Caco-2 (cell line): ENCODE data around the gene MMP17. TPM values are rescaled to one million over a fixed set of nuclear protein-coding genes. Genes with fewer than 3 reads are reported as not detected.

ENCODE experiments used
- BruUV-seq: library from RNA; stranded (reverse); fragments of 400-500 nt; replicated peaks from 2 replicates; lab custom pipeline; 2021; lab: Mats Ljungman, UMichigan
- CTCF ChIA-PET: fragments of 300-600 bp; sonication (Branson Sonifier 250); formaldehyde crosslinking; loops from one replicate; lab custom pipeline; 2022; ENCODE audit warnings: antibody characterized with exemption; lab: Charles Lee
- POLR2A ChIA-PET: fragments of 300-600 bp; sonication (Branson Sonifier 250); formaldehyde crosslinking; loops from one replicate; lab custom pipeline; 2022; ENCODE audit warnings: antibody characterized with exemption; lab: Charles Lee
- DNase-seq, 2 experiments: peaks; one replicate each; pipeline versions ENCODE4 v3.0.0 to v3.0.0-alpha.2; 2020 to 2022
- H3K27me3 ChIP-seq: replicated peaks from 2 replicates; pipeline ENCODE4 v1.6.0; 2011; ENCODE audit warnings: low read length; ENCODE audit not compliant: control insufficient read depth, insufficient read depth
- H3K36me3 ChIP-seq: 2 replicates; pipeline ENCODE4 v1.5.1; 2011; ENCODE audit warnings: low read length; ENCODE audit not compliant: control insufficient read depth, insufficient read depth
- H3K4me1 ChIP-seq: fragments of 250-450 bp; sonication (Bioruptor Pico); 2 replicates; pipeline ENCODE4 v1.5.1; 2020; ENCODE audit warnings: mild to moderate bottlenecking
- H3K4me3 ChIP-seq: 2 replicates; pipeline ENCODE4 v1.5.1; 2011; ENCODE audit warnings: low read depth, mild to moderate bottlenecking, control low read depth, low read length
- H3K9me3 ChIP-seq: fragments of 250-450 bp; sonication (Bioruptor Pico); 2 replicates; pipeline ENCODE4 v1.5.1; 2020; ENCODE audit warnings: mild to moderate bottlenecking, moderate library complexity
- H3K27ac Mint-ChIP-seq: one replicate; pipeline ENCODE4 v1.8.0; 2022; ENCODE audit warnings: mixed read lengths; ENCODE audit not compliant: unreplicated experiment
- H3K27me3 Mint-ChIP-seq: one replicate; pipeline ENCODE4 v1.8.0; 2022; ENCODE audit warnings: mixed read lengths; ENCODE audit not compliant: insufficient read depth, unreplicated experiment
- H3K36me3 Mint-ChIP-seq: one replicate; pipeline ENCODE4 v1.8.0; 2022; ENCODE audit warnings: mild to moderate bottlenecking, mixed read lengths; ENCODE audit not compliant: insufficient read depth, unreplicated experiment
- H3K4me1 Mint-ChIP-seq: one replicate; pipeline ENCODE4 v1.8.0; 2022; ENCODE audit warnings: low read depth, mixed read lengths; ENCODE audit not compliant: unreplicated experiment
- H3K4me3 Mint-ChIP-seq: one replicate; pipeline ENCODE4 v1.8.0; 2022; ENCODE audit warnings: mild to moderate bottlenecking, moderate library complexity, mixed read lengths; ENCODE audit not compliant: unreplicated experiment
- H3K9me3 Mint-ChIP-seq: one replicate; pipeline ENCODE4 v1.8.0; 2022; ENCODE audit warnings: mixed read lengths; ENCODE audit not compliant: unreplicated experiment
- CTCF ChIP-seq, 2 experiments: fragments of 200-600 bp in 1 of 2; IDR thresholded peaks; 1 replicate in 1 of 2; 2 replicates in 1 of 2; pipeline versions ENCODE4 v1.5.1 to v1.8.0; 2011 to 2022; ENCODE audit warnings: antibody characterized with exemption in 1 of 2, control low read depth in 1 of 2, inconsistent platforms in 1 of 2, low read depth in 1 of 2, low read length in 1 of 2, mild to moderate bottlenecking in 1 of 2, moderate library complexity in 1 of 2; ENCODE audit not compliant: insufficient read depth in 1 of 2, severe bottlenecking in 1 of 2, unreplicated experiment in 1 of 2
- intact Hi-C: fragments of 100-400 bp; cut with micrococcal nuclease; formaldehyde crosslinking; loops from one replicate; pipeline ENCODE4 v1.10.0; 2022; ENCODE audit not compliant: unreplicated experiment
- total RNA-seq: library from RNA; stranded (reverse); gene quantifications from 2 replicates; pipeline ENCODE4 v1.2.3, GENCODE V29; 2022

The MMP17 gene
- total RNA-seq, 1 experiment from 2014 or later: 4.6 TPM

- peaks cover 2% of the 10 kb centered on the region for H3K4me1 Mint-ChIP-seq
- no peak overlapping the region for H3K4me3 ChIP-seq
- no TSS peak for BruUV-seq
- intact Hi-C loops: no loop called here
- H3K27me3 ChIP-seq: no peaks in the 10 kb centered on the region
- peaks cover 5% of the 10 kb centered on the region for H3K4me1 ChIP-seq
- no peaks in the 10 kb centered on the region for H3K9me3 Mint-ChIP-seq
- no peak for TF ChIP-seq CTCF (IDR thresholded peaks at IDR 0.05; ENCODE audit: insufficient read depth in 1 of 2, low read depth in 1 of 2, low read length in 1 of 2, severe bottlenecking in 1 of 2, unreplicated experiment in 1 of 2)
- POLR2A ChIA-PET: no interaction called here
- peaks cover 29% of the 10 kb centered on the region for H3K36me3 Mint-ChIP-seq
- DNase-seq: no peak
- H3K9me3 ChIP-seq: no peaks in the 10 kb centered on the region
- H3K36me3 ChIP-seq: peaks cover 2% of the 10 kb centered on the region; the same call in 1 of the 2 replicates
- no peak overlapping the region for H3K4me3 Mint-ChIP-seq
- H3K27me3 Mint-ChIP-seq: no peaks in the 10 kb centered on the region
- no peak overlapping the region for H3K27ac Mint-ChIP-seq
- CTCF ChIA-PET: no interaction called here
Measured at GRCh38 chr12:131801254-131801866, 26.8 kb upstream of the MMP17 start.

- POLR2A ChIA-PET: no interaction called here
- intact Hi-C loops: no loop called here
- Mint-ChIP-seq H3K27me3 (no peaks in the 10 kb centered on the region), H3K9me3 (no peaks in the 10 kb centered on the region), H3K27ac (no peak overlapping the region), H3K4me1 (no peaks in the 10 kb centered on the region), H3K4me3 (no peak overlapping the region), H3K36me3 (peaks cover 15% of the 10 kb centered on the region)
- no peaks in the 10 kb centered on the region for H3K27me3 ChIP-seq
- no TSS peak for BruUV-seq
- no peak for TF ChIP-seq CTCF (IDR thresholded peaks at IDR 0.05; ENCODE audit: insufficient read depth in 1 of 2, low read depth in 1 of 2, low read length in 1 of 2, severe bottlenecking in 1 of 2, unreplicated experiment in 1 of 2)
- no peak for DNase-seq
- no peaks in the 10 kb centered on the region for H3K4me1 ChIP-seq
- no peaks in the 10 kb centered on the region for H3K9me3 ChIP-seq
- CTCF ChIA-PET: interaction anchor here (0.7 kb wide), 1 partner anchor 233 kb away, joined by 4 read pairs; no protein-coding TSS in a partner anchor
- no peak overlapping the region for H3K4me3 ChIP-seq
- no peaks in the 10 kb centered on the region for H3K36me3 ChIP-seq
Measured at GRCh38 chr12:131803961-131804521, 24.2 kb upstream of the MMP17 start.

- ChIA-PET POLR2A (interaction anchor here (0.6 kb wide), 1 partner anchor 936 kb away, joined by 5 read pairs; no protein-coding TSS in a partner anchor), CTCF (no interaction called here)
- Mint-ChIP-seq H3K27ac (no peak overlapping the region), H3K9me3 (no peaks in the 10 kb centered on the region), H3K36me3 (peaks cover 6% of the 10 kb centered on the region), H3K4me1 (no peaks in the 10 kb centered on the region), H3K4me3 (no peak overlapping the region), H3K27me3 (no peaks in the 10 kb centered on the region)
- Histone ChIP-seq H3K4me3 (no peak overlapping the region), H3K36me3 (no peaks in the 10 kb centered on the region), H3K27me3 (no peaks in the 10 kb centered on the region), H3K4me1 (no peaks in the 10 kb centered on the region), H3K9me3 (no peaks in the 10 kb centered on the region)
- intact Hi-C loops: no loop called here
- no peak for DNase-seq
- BruUV-seq: no TSS peak
- TF ChIP-seq CTCF (IDR thresholded peaks at IDR 0.05; ENCODE audit: insufficient read depth in 1 of 2, low read depth in 1 of 2, low read length in 1 of 2, severe bottlenecking in 1 of 2, unreplicated experiment in 1 of 2): no peak
Measured at GRCh38 chr12:131805421-131805820, 22.8 kb upstream of the MMP17 start.
